ENCODE data around the gene PRTN3. TPM values are rescaled to one million over a fixed set of nuclear protein-coding genes. Genes with fewer than 3 reads are reported as not detected.
"Not testable (repeated sequence)": the region's sequence is repeated elsewhere in the genome, so short reads cannot be mapped to it uniquely, and the experiment has no call there.

The PRTN3 gene
- total RNA-seq, 1 donor: not detected

DNA sequence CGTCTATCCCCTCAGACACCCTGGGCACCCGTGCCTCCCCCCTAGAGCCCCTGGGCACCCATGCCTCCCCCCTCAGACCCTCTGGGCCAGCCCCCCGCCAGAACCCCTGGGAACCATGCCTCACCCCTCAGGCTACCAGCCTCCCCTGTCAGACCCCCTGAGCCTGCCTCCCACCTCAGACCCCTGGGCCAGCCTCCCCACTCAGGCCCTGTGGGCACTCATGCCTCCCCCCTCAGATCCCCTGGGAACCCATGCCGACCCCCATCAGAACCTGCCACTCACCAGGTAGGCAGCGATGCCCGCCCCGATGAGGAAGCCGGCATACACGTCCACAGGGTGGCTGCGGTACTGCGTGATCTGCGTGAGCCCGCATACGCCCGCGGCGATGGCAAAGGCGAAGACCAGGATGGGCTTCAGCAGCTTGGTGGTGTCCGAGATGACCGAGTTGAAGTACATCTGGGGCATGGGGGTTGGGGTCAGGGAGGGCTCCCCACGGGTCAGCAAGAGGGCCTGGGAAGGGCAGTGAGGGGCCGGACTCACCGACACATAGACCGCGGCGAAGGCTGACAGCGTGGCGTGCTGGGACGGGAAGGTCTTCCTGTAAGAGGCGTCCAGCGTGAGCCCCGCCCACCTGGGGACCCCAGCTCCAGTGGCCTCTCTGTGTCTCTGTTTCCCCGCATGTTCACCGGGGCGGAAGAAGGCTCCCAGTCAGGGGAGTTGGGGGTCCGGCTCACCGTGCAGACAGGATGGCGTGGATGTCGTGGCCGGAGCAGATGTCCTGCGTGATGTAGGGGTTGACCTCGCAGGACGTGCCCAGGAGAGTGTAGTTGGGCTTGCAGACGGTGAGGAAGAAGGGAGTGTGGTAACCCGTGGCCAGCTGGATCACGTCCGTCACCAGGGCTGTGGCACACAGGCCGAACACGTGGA, 26.4 kb upstream of the PRTN3 start:
- DNase-seq (ENCODE audit: low read depth): no peak
- no peak overlapping the region for H3K4me3 ChIP-seq (ENCODE audit: low read depth, low read length)
- TF ChIP-seq, protein P1, sequence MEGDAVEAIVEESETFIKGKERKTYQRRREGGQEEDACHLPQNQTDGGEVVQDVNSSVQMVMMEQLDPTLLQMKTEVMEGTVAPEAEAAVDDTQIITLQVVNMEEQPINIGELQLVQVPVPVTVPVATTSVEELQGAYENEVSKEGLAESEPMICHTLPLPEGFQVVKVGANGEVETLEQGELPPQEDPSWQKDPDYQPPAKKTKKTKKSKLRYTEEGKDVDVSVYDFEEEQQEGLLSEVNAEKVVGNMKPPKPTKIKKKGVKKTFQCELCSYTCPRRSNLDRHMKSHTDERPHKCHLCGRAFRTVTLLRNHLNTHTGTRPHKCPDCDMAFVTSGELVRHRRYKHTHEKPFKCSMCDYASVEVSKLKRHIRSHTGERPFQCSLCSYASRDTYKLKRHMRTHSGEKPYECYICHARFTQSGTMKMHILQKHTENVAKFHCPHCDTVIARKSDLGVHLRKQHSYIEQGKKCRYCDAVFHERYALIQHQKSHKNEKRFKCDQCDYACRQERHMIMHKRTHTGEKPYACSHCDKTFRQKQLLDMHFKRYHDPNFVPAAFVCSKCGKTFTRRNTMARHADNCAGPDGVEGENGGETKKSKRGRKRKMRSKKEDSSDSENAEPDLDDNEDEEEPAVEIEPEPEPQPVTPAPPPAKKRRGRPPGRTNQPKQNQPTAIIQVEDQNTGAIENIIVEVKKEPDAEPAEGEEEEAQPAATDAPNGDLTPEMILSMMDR (IDR thresholded peaks at IDR 0.05; ENCODE audit: insufficient read depth, low read length): no peak

GRCh38 chr19:815079-815774, 25.6 kb upstream of the PRTN3 start:
- DNase-seq (ENCODE audit: low read depth): no peak
- no peak overlapping the region for H3K4me3 ChIP-seq (ENCODE audit: low read depth, low read length)
- TF ChIP-seq, protein P1 (IDR thresholded peaks at IDR 0.05; ENCODE audit: insufficient read depth, low read length): no peak

DNA sequence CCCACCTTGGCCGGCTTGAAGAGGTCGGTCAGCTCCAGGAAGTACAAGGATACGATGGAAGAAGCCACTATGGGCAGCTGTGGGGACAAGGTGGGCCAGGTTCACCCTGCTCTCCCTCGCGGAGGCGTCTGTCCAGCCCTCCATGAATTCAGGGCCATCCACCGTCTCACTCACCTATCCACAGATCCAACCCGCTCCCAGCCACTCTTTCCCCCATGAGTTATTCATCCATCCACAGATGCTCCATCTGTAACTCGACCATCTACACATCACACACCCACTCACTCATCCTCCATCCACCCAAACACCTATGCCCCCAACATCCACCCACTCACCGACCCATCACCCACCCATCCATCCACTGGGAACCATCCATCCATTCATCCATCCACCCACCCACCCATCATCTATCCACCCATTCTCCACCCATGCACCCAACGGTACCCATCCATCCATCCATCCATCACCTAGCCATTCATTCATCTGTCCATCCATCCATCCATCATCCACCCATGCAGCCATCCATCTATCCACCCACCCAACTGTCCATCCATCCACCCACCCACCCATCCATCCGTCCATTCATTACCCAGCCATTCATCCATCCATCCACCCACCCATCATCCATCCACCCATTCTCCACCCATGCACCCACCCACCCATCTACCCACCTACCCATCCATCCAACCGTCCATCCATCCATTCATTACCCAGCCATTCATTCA, 24.9 kb upstream of the PRTN3 start:
- no peak overlapping the region for H3K4me3 ChIP-seq (ENCODE audit: low read depth, low read length)
- TF ChIP-seq, protein P1 (IDR thresholded peaks at IDR 0.05; ENCODE audit: insufficient read depth, low read length): no peak
- DNase-seq (ENCODE audit: low read depth): no peak

- H3K4me3 ChIP-seq (ENCODE audit: low read depth, low read length): no peak overlapping the region
- no peak for DNase-seq (ENCODE audit: low read depth)
- TF ChIP-seq, protein P1 (IDR thresholded peaks at IDR 0.05; ENCODE audit: insufficient read depth, low read length): no peak
Measured at GRCh38 chr19:816500-816857, 24.3 kb upstream of the PRTN3 start.

DNA sequence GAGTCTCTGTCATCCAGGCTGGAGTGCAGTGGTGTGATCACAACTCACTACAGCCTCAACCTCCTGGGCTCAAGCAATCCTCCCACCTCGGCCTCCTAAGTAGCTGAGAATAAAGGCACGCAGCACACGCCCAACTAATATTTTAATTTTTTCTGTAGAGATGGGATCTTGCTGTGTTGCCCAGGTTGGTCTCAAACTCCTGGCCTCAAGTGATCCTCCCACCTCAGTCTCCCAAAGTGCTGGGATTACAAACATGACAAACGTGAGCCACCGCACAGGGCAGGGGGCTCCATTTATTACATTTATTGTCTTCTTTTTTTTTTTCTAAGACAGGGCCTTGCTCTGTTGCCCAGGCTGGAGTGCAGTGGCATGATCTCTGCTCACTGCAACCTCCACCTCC, 20.6 kb upstream of the PRTN3 start:
- H3K4me3 ChIP-seq (ENCODE audit: low read depth, low read length); DNase-seq (ENCODE audit: low read depth): not testable (repeated sequence)

DNA sequence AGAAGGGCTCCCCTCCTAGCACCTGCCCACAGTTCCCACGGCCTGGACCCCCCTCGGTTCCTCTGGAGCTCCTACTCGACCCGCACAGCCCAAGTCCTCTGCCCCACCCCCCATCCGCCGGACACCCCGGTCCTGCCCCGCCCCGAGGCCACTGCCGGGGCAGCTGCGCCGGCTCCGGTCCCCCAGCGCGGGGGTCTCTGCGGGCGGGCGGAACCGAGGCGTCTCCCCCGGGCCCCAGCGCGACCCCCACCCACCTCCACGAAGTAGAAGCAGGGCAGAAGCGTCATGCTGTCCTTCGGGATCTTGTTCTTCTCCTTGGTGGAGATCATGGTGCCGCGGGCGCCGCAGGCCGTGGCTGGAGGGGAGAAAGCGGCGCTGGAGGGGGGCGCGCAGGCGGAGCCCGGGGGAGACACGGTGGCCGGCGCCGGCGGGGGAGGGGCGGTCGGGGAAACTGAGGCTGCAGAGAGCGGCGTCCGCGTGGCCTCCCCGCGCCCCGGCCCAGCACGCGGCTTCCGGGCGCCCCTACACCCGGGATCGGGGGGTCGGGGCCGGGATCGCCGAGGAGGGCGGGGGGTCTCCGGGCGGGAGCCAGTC, 19.5 kb upstream of the PRTN3 start:
- H3K4me3 ChIP-seq (ENCODE audit: low read depth, low read length): peak overlapping the region; percentile 13
- TF ChIP-seq, protein P1 (IDR thresholded peaks at IDR 0.05; ENCODE audit: insufficient read depth, low read length): no peak
- no peak for DNase-seq (ENCODE audit: low read depth)

Data from fibroblast of the aortic adventitia (primary cell).